ACHN (cell line): ENCODE measurements around the gene NEGR1.

Experiments
- DNase-seq: peaks from one replicate; pipeline ENCODE4 v3.0.0-alpha.2; 2015
- in situ Hi-C: cut with HindIII; loops from 2 replicates; pipeline ENCODE4 v1.10.0; 2017; ENCODE audit warnings: low sequenced_read_pairs, low pct_ligation_motif_present, low pct_unique_long_range_greater_than_20kb

Gene NEGR1

DNA sequence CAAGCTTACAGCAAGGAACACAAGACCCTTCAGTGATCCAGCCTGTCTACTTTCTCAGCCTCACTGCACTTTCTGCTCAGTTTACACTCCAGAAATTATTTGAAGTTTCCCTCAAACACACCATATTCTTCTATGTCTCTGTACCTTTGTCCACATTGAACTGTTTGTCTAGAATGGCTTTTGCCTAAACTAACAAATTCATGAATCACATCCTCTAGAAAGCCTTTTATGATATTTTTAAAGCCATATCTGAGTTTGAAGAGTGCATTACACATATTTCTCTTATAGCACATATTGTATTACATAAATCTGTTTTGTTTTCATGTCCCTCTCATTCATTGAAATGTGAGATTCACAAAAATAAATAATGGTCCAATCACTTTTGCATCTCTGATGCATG, 755.5 kb downstream of the NEGR1 start:
- DNase-seq = no peak
- in situ Hi-C loops = loop anchor here (25.0 kb wide), 1 partner anchor 340 kb away; no protein-coding TSS in a partner anchor

GRCh38 chr1:71522721-71523120, 759.6 kb downstream of the NEGR1 start:
- no peak for DNase-seq
- in situ Hi-C loops = no loop called here

GRCh38 chr1:71521655-71522264, 760.6 kb downstream of the NEGR1 start:
- DNase-seq = peak; percentile 52

GRCh38 chr1:71511505-71511904, 770.8 kb downstream of the NEGR1 start:
- DNase-seq = no peak
- in situ Hi-C loops = no loop called here

More at GRCh38 chr1:71521655-71522264, 760.6 kb downstream of the NEGR1 start:
- in situ Hi-C loops = no loop called here

DNA sequence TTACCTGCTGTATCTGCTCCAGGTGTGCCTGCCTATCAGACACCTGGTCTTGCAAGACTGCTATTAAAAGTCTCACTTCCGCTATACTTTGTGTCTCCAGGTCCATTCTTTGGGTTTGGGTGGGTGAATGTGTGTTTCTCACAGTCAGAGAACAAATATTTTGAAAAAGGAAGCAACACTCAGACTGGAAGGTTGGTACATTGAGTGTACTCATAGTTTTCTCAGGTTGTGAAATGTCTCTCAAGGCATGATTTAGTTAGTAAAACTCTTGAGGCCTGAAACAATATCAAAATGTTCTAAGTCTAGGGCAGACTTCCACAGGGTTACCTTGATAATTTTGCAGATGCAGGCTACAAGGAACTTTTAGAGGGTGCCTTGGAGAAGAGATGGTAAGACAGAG, 771.6 kb downstream of the NEGR1 start:
- in situ Hi-C loops = no loop called here
- DNase-seq = no peak

GRCh38 chr1:71509051-71509595, 773.2 kb downstream of the NEGR1 start:
- in situ Hi-C loops = no loop called here
- DNase-seq = no peak

DNA sequence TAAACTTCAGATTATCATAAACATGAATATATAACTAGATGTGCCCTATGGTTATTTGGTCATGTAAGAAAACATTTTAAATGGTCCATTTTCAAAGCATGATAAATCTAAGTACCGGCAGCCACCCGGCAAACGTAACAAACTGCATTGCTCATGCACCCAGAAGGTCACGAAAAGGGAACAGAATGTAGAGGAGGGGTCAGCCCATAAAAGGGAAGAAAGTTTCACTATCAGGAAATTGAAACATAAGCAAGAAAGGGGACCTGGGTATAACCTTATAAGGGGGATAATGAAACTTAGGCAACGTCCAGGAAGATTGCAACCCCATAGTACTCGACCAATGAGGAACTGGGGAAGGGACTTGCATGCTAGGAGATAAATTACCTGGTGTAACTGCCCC, 780.3 kb downstream of the NEGR1 start:
- DNase-seq = no peak
- in situ Hi-C loops = no loop called here

GRCh38 chr1:71498542-71498941, 783.8 kb downstream of the NEGR1 start:
- DNase-seq = no peak
- in situ Hi-C loops = no loop called here

- in situ Hi-C loops = no loop called here
- DNase-seq = no peak
Measured at GRCh38 chr1:71494163-71494562, 788.2 kb downstream of the NEGR1 start.

DNA sequence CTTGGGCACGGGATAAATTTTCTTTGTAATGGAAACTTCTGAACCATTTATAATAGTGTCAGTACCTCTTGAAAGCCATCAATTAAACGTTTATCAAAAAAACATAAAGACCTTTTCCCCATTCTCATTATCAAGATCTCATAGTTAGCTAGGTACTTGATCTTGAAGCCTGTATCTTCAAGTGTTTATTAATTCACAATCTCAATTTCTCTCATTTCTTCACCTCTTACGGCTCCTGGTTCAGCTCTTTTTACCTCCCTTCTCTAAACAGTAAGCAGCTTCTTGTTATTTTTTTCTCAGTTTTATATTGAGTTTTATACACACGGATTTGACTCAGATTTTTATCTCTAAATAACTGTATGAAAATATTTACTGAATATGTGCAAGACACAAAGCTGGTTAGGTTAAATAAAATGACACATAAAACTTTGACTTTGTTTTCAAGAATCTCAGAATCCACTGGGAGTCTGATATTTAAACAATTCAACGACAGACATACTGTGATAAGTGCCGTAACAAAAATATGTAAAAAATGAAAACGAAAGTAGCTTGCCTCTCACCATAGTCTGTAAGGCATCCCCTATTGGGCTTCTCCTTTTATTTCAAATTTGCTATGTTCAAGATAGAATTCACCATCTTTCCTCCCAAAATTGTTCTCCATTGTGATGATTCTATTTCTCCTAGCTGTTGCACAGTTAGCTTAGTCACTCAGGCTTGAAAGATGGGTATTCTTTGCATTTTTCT, 789.9 kb downstream of the NEGR1 start:
- no peak for DNase-seq
- in situ Hi-C loops = no loop called here

- in situ Hi-C loops = no loop called here
- peak; percentile 16 for DNase-seq
Measured at GRCh38 chr1:71490432-71490831, 791.9 kb downstream of the NEGR1 start.

GRCh38 chr1:71488555-71489252, 793.6 kb downstream of the NEGR1 start:
- in situ Hi-C loops = no loop called here
- DNase-seq = no peak

DNA sequence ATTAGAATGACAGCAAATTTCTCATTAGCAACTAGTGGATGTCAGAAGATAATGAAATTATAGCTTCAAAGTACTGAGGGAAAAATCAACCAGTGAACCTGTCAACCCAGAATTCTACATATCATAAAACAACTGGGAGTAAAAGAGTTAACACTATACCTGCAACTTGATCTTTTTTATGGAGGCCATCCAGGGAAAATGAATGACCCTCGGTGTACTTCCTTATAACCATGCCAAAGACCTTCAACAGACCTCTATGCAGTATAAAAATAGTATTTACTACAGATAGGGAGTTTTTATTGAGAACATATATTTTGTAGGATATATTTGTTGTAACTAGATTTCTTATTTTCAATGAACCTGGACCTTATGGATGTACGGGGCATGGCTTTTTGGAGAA, 809.0 kb downstream of the NEGR1 start:
- DNase-seq = no peak
- in situ Hi-C loops = no loop called here

DNA sequence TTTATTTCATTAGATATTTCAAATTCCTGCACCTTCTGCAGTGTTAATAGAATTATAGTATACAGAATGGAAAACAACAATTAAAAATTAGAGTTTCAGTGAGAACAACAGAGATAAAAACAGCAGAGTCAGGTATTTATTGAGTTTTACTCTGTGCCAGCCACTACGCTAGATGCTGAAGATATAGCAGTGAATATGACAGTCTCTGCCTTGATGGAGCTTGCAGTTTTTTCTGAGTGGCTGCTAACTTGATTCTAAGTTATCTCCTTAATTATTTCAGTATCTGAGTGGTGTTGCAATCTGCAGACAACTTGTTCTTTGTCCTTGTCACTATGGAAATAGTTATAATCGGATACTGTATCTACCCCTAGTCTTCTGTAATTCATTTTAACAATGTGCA, 817.2 kb downstream of the NEGR1 start:
- in situ Hi-C loops = no loop called here
- no peak for DNase-seq

- in situ Hi-C loops = no loop called here
- peak; percentile 1 for DNase-seq
Measured at GRCh38 chr1:71464016-71464415, 818.3 kb downstream of the NEGR1 start.

GRCh38 chr1:71463144-71463543, 819.2 kb downstream of the NEGR1 start:
- DNase-seq = no peak
- in situ Hi-C loops = no loop called here

- in situ Hi-C loops = no loop called here
- no peak for DNase-seq
Measured at GRCh38 chr1:71462247-71462646, 820.1 kb downstream of the NEGR1 start.

GRCh38 chr1:71461416-71461815, 820.9 kb downstream of the NEGR1 start:
- in situ Hi-C loops = no loop called here
- DNase-seq = no peak

- DNase-seq = no peak
- in situ Hi-C loops = no loop called here
Measured at GRCh38 chr1:71448444-71448843, 833.9 kb downstream of the NEGR1 start.
